ENCODE measurements around the gene DTD1.

GRCh38 chr20:18567739-18568091, 20.1 kb upstream of the DTD1 start:
- TF ChIP-seq CTCF (IDR thresholded peaks at IDR 0.05) = no peak
- no peak for TF ChIP-seq POLR2A (IDR thresholded peaks at IDR 0.05)
